Naive B cell (primary cell): ENCODE measurements around the gene SWT1. TPM values are rescaled to one million over a fixed set of nuclear protein-coding genes. Genes with fewer than 3 reads are reported as not detected.
"Not testable (repeated sequence)": the region's sequence is repeated elsewhere in the genome, so short reads cannot be mapped to it uniquely, and the experiment has no call there.

Experiments used
- ATAC-seq, 2 donors: fragments of 150-1000 bp; cut with Tn5 transposase; 2 replicates each; pipeline ENCODE4 v1.10.0; 2021; ENCODE audit warnings: low read depth in 2 of 2, mild to moderate bottlenecking in 2 of 2, moderate library complexity in 2 of 2
- DNase-seq: peaks from one replicate; pipeline ENCODE4 v3.0.0; 2022
- H3K27ac Mint-ChIP-seq, 6 donors: one replicate each; pipeline ENCODE4 v1.8.0; 2020 to 2022; ENCODE audit warnings: mild to moderate bottlenecking in 6 of 6, mixed read lengths in 6 of 6, moderate library complexity in 5 of 6, inconsistent platforms in 2 of 6
- H3K27me3 Mint-ChIP-seq, 3 donors: one replicate each; pipeline ENCODE4 v1.8.0; 2021 to 2022; ENCODE audit warnings: mixed read lengths in 3 of 3, mild to moderate bottlenecking in 1 of 3
- H3K36me3 Mint-ChIP-seq, 2 donors: one replicate each; pipeline ENCODE4 v1.8.0; 2020 to 2022; ENCODE audit warnings: mixed read lengths in 2 of 2, inconsistent platforms in 1 of 2, mild to moderate bottlenecking in 1 of 2
- H3K4me1 Mint-ChIP-seq, 3 donors: one replicate each; pipeline ENCODE4 v1.8.0; 2020 to 2022; ENCODE audit warnings: mixed read lengths in 3 of 3, inconsistent platforms in 1 of 3, mild to moderate bottlenecking in 1 of 3, moderate library complexity in 1 of 3
- H3K4me3 Mint-ChIP-seq, 8 donors: one replicate each; pipeline ENCODE4 v1.8.0; 2020 to 2022; ENCODE audit warnings: mild to moderate bottlenecking in 8 of 8, mixed read lengths in 8 of 8, moderate library complexity in 8 of 8, inconsistent platforms in 2 of 8
- H3K9me3 Mint-ChIP-seq, 7 donors: one replicate each; pipeline ENCODE4 v1.8.0; 2020 to 2022; ENCODE audit warnings: mixed read lengths in 7 of 7, mild to moderate bottlenecking in 5 of 7, inconsistent platforms in 2 of 7, moderate library complexity in 1 of 7
- polyA plus RNA-seq, 6 donors: library from polyadenylated mRNA; unstranded; fragments of 300-500 nt; fragmentation: Illumina TruSeq; gene quantifications; one replicate each; pipeline ENCODE4 v1.2.3, GENCODE V29; 2021; ENCODE audit warnings: low read depth in 6 of 6

SWT1 gene
- polyA plus RNA-seq, 6 donors from 2014 or later: 4.0 to 6.8 (median 5.3) TPM

- H3K27me3 Mint-ChIP-seq: no peaks in the 10 kb centered on the region
- no peaks in the 10 kb centered on the region for H3K9me3 Mint-ChIP-seq
- H3K27ac Mint-ChIP-seq: peak overlapping the region in 1 of 6 donors; percentile 76
- H3K4me3 Mint-ChIP-seq: peak overlapping the region in 4 of 8 donors; percentile 28 to 88 (median 50)
- ATAC-seq (no peak), DNase-seq (no peak)
- peaks cover 5 to 6% of the 10 kb centered on the region in 2 donors for H3K36me3 Mint-ChIP-seq
- peaks cover 41 to 48% (median 43%) of the 10 kb centered on the region in 3 donors for H3K4me1 Mint-ChIP-seq
These were observed 155.6 kb downstream of the SWT1 start for GRCh38 chr1:185312361-185313138.

- Mint-ChIP-seq H3K9me3 (peaks cover 0 to 2% (median 0%) of the 10 kb centered on the region in 7 donors), H3K27me3 (no peaks in the 10 kb centered on the region), H3K4me1 (peaks cover 49 to 55% (median 51%) of the 10 kb centered on the region in 3 donors), H3K4me3 (peak overlapping the region in 6 of 8 donors; percentile 13 to 92 (median 62)), H3K27ac (peak overlapping the region in 1 of 6 donors; percentile 21), H3K36me3 (no peaks in the 10 kb centered on the region)
- no peak for DNase-seq
- no peak for ATAC-seq
These were observed 157.4 kb downstream of the SWT1 start for GRCh38 chr1:185314411-185314810.

GRCh38 chr1:185315445-185316071 is 158.6 kb downstream of the SWT1 start:
- no peaks in the 10 kb centered on the region for H3K36me3 Mint-ChIP-seq
- peaks cover 0 to 2% (median 0%) of the 10 kb centered on the region in 7 donors for H3K9me3 Mint-ChIP-seq
- H3K4me3 Mint-ChIP-seq: peak overlapping the region; percentile 86 to 100 (median 94)
- ATAC-seq: no peak
- peak overlapping the region; percentile 83 to 99 (median 98) for H3K27ac Mint-ChIP-seq
- no peaks in the 10 kb centered on the region for H3K27me3 Mint-ChIP-seq
- peaks cover 49 to 55% (median 51%) of the 10 kb centered on the region in 3 donors for H3K4me1 Mint-ChIP-seq
- DNase-seq: no peak

GRCh38 chr1:185316163-185317033 is 159.4 kb downstream of the SWT1 start:
- H3K4me1 Mint-ChIP-seq: peaks cover 49 to 55% (median 51%) of the 10 kb centered on the region in 3 donors
- ATAC-seq (peak; percentile 35 to 38), DNase-seq (peak; percentile 82)
- H3K27ac Mint-ChIP-seq: peak overlapping the region; percentile 97 to 99 (median 99)
- no peaks in the 10 kb centered on the region for H3K27me3 Mint-ChIP-seq
- H3K9me3 Mint-ChIP-seq: peaks cover 0 to 3% (median 0%) of the 10 kb centered on the region in 7 donors
- peak overlapping the region; percentile 86 to 100 (median 94) for H3K4me3 Mint-ChIP-seq
- no peaks in the 10 kb centered on the region for H3K36me3 Mint-ChIP-seq

- Mint-ChIP-seq H3K4me1 (peaks cover 42 to 48% (median 43%) of the 10 kb centered on the region in 3 donors), H3K36me3 (no peaks in the 10 kb centered on the region), H3K27ac (peak within 1 kb of the TSS; percentile 97 to 99 (median 99)), H3K4me3 (peak within 1 kb of the TSS; percentile 86 to 100 (median 94)), H3K27me3 (no peaks in the 10 kb centered on the region), H3K9me3 (peaks cover 0 to 3% (median 0%) of the 10 kb centered on the region in 7 donors)
- ATAC-seq (peak; percentile 70), DNase-seq (peak; percentile 94)
These were observed 160.3 kb downstream of the SWT1 start, which contains the start of gene IVNS1ABP for GRCh38 chr1:185317034-185317885. Gene IVNS1ABP, minus strand, starts transcription at chr1:185317243. Its CDS starts 7,750 bp downstream, at chr1:185309493.

GRCh38 chr1:185317886-185318310 is 160.9 kb downstream of the SWT1 start:
- peak; percentile 73 for DNase-seq
- peak overlapping the region; percentile 86 to 100 (median 94) for H3K4me3 Mint-ChIP-seq
- no peaks in the 10 kb centered on the region for H3K27me3 Mint-ChIP-seq
- no peaks in the 10 kb centered on the region for H3K36me3 Mint-ChIP-seq
- ATAC-seq: peak; percentile 30 to 38
- H3K4me1 Mint-ChIP-seq: peaks cover 36 to 45% (median 38%) of the 10 kb centered on the region in 3 donors
- peaks cover 0 to 3% (median 0%) of the 10 kb centered on the region in 7 donors for H3K9me3 Mint-ChIP-seq
- H3K27ac Mint-ChIP-seq: peak overlapping the region; percentile 97 to 99 (median 99)

GRCh38 chr1:185318431-185319138 is 161.6 kb downstream of the SWT1 start:
- Mint-ChIP-seq H3K27ac (peak overlapping the region; percentile 97 to 99 (median 99)), H3K4me3 (peak overlapping the region; percentile 86 to 100 (median 94)), H3K36me3 (no peaks in the 10 kb centered on the region), H3K4me1 (peaks cover 29 to 38% (median 32%) of the 10 kb centered on the region in 3 donors), H3K9me3 (peaks cover 0 to 3% (median 0%) of the 10 kb centered on the region in 7 donors), H3K27me3 (no peaks in the 10 kb centered on the region)
- no peak for ATAC-seq
- DNase-seq: no peak

GRCh38 chr1:185319139-185319475 is 162.1 kb downstream of the SWT1 start:
- Mint-ChIP-seq H3K9me3 (peaks cover 0 to 3% (median 0%) of the 10 kb centered on the region in 7 donors), H3K27ac (peak overlapping the region in 1 of 6 donors; percentile 97), H3K36me3 (no peaks in the 10 kb centered on the region), H3K27me3 (no peaks in the 10 kb centered on the region), H3K4me1 (peaks cover 23 to 33% (median 29%) of the 10 kb centered on the region in 3 donors), H3K4me3 (peak overlapping the region in 2 of 8 donors; percentile 5 to 68)
- no peak for DNase-seq
- no peak for ATAC-seq

GRCh38 chr1:185321104-185321503 is 164.1 kb downstream of the SWT1 start:
- not testable (repeated sequence) for H3K27ac Mint-ChIP-seq, H3K36me3 Mint-ChIP-seq, ATAC-seq, H3K27me3 Mint-ChIP-seq, H3K9me3 Mint-ChIP-seq, DNase-seq
- Mint-ChIP-seq H3K4me1 (peaks cover 10 to 13% (median 11%) of the 10 kb centered on the region in 3 donors), H3K4me3 (peak overlapping the region in 1 of 8 donors; percentile 58)

GRCh38 chr1:185321653-185322221 is 164.8 kb downstream of the SWT1 start:
- not testable (repeated sequence) for ATAC-seq, H3K27ac Mint-ChIP-seq, H3K9me3 Mint-ChIP-seq, H3K36me3 Mint-ChIP-seq, DNase-seq, H3K27me3 Mint-ChIP-seq
- Mint-ChIP-seq H3K4me3 (peak overlapping the region in 1 of 8 donors; percentile 58), H3K4me1 (peaks cover 9 to 11% (median 10%) of the 10 kb centered on the region in 3 donors)

- ATAC-seq (no peak), DNase-seq (no peak)
- peaks cover 6 to 8% (median 8%) of the 10 kb centered on the region in 3 donors for H3K4me1 Mint-ChIP-seq
- peak overlapping the region in 1 of 6 donors; percentile 16 for H3K27ac Mint-ChIP-seq
- no peaks in the 10 kb centered on the region for H3K27me3 Mint-ChIP-seq
- no peaks in the 10 kb centered on the region for H3K36me3 Mint-ChIP-seq
- H3K9me3 Mint-ChIP-seq: peaks cover 0 to 3% (median 0%) of the 10 kb centered on the region in 7 donors
- H3K4me3 Mint-ChIP-seq: peak overlapping the region in 1 of 8 donors; percentile 14
These were observed 165.7 kb downstream of the SWT1 start for GRCh38 chr1:185322636-185323035.
